LHCN-M2 (cell line): ENCODE results near the gene SEMA3D. TPM values are rescaled to one million over a fixed set of nuclear protein-coding genes. Genes with fewer than 3 reads are reported as not detected.

Source experiments
- DNase-seq: peaks from one replicate; pipeline ENCODE4 v3.0.0-alpha.2; 2012; ENCODE audit warnings: low read depth
- total RNA-seq: library from RNA; depleted of rRNA; stranded (reverse); fragments of >200 nt; gene quantifications from 2 replicates; pipeline ENCODE4 v1.2.3, GENCODE V29; 2014

The SEMA3D gene
- total RNA-seq, 1 experiment from 2014 or later = under 0.01 TPM

DNA sequence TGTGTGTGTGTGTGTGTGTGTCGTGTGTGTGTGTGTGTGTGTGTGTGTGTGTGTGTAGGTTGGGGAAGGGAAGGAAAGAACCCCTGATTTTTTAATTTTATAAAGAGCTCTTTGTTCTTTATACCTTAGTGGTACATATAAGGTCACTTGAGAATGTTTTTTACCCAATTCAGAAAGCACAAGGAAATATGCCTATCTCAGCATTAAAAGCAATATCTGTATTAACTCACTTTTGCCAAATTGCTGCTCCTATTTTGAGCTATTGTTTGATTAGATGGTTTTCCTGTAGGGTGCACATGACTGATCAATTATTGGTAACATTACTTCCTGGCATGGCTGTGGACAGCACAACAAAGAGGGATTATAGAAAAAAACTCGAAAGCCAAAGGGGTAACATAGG, 60.5 kb downstream of the SEMA3D start:
- no peak for DNase-seq

DNA sequence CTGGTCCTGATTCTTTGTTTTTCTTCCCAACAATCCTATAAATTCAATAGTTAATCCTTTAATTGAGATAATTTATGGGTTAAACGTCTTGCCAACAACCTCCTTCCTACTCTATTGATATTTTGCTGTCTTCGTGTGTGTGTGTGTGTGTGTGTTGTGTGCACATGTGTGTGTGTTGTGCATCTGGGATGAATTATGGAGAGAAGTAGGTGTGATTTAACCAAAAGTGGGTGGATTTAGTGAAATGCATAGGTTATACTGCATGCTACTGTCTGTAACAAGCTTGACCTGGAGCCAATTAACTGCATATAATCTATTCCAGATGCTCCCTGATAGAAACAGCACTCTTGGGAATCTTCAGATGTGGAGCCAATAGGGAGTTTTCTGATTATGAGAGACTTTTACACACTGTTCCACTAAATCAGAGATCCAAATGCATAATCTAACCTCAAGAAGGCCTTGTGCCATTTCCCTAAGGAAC, 61.2 kb downstream of the SEMA3D start:
- DNase-seq = no peak

DNA sequence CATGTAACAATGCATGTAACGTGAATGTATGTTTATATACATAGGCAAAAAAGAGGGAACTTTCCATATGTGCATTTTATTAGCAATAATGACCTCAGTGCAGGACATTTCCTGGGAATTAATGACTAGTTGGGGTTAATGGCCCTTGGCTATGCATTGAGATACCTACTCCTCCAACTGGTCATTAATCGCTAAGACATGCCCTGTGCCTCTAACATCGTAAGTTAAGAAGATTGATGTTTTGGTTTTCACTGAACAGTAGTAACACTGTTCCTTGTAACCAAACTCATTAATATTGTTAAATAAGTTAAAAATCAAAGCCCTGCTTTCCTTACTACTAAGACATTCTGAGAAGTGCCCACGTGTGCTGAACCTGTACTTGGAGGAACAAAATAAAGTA, 61.7 kb downstream of the SEMA3D start:
- no peak for DNase-seq

DNA sequence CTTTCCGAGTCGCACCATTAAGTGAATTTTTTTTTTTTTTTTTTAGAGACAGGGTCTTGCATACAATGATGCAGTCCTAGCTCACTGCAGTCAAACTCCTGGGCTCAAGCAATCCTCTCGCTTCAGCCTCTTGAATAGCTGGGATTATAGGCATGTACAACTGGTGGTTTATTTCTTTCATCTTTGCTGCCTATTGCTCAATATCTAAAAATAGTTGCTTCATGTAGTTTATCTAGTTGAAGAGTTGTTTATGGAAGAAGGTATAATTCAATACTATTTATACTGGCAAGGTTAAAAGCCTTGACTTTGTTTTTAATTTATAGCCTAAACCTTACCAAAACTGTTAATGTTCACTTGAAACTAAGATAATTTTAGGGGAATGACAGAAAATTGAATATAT, 66.9 kb downstream of the SEMA3D start:
- no peak for DNase-seq

DNA sequence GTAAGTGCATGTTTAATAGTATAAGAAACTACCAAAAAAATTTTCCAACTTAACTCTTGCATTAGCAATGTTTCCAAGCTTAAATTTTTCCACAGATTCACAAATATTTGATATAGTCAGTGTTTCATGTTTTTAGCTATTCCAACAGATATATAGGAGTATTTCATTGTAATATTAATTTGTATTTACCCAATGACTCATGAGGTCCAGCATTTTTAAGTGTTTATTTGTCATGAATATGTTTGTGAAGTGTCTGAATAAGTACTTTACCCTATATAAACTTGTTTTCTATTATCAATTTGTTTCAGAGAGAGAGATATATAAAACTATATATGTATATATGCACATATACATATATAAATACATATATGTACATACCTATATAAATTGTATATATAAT, 71.0 kb downstream of the SEMA3D start:
- no peak for DNase-seq

DNA sequence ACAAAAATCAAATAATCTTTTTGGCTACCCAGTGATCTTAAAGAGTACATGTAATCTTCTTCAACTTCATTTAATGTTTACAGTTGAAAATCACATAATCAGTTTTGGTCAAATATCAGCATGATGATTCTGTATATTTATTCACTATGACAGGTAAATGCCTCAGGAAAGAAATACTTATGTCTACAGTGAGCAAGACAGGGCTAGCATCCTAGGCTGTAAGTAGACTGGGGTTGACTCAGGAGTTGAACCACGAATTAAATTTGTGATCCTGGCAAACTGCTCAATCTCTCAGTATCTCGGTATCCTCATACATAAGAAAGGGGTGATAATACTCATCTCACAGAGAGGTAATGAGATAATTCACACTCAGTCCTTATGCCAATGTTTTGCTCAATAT, 71.8 kb downstream of the SEMA3D start:
- no peak for DNase-seq

DNA sequence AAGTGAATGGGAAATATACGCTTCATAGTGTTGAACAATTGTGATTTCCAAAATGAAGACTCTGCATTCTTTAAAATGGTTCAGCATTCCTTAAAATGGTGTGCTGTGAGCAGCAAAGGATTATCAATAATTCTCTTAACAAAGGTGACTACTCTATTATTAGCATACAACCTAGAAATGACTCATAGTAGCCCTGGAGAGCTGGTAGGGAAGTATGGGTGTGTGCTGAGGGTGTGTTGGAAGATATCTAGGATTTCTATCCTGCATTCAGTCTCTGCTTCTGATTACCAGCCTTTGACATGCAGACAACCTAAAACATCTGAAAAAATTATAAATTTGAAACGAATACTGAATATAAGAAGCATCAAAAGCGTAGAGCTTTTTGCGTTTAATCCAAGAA, 72.5 kb downstream of the SEMA3D start:
- no peak for DNase-seq

DNA sequence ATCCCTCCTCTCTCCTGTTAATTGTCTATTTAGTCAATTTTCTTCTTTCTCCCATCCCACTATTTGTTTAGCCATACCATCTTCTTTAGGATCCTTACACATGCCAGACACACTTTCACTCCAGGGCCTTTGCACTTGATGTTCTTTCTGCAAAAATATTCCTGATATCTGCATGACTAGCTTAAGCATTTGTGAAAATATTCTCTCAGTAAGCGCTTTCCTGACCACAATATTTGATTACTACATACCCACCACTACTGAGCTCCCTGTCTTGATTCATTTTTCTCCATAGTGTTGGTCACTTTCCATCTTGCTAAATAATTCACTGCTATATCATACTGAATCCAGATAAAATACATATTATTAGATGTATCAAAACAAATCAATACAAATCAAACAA, 75.1 kb downstream of the SEMA3D start:
- no peak for DNase-seq

DNA sequence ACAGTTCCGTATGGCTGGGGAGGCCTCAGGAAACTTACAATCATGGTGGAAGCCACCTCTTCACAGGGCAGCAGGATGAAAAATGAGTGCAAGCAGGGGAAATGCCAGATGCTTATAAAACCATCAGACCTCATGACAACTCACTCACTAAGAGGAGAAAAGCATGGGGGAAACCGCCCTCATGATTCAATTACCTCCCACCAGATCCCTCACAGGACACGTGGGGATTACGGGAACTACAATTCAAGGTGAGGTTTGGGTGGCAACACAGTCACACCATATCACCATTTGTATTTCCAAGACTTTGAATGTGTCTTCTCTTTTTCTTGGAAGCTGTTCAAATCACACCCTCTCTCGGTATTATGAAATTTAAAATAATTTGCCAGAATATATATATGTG, 80.1 kb downstream of the SEMA3D start:
- no peak for DNase-seq

DNA sequence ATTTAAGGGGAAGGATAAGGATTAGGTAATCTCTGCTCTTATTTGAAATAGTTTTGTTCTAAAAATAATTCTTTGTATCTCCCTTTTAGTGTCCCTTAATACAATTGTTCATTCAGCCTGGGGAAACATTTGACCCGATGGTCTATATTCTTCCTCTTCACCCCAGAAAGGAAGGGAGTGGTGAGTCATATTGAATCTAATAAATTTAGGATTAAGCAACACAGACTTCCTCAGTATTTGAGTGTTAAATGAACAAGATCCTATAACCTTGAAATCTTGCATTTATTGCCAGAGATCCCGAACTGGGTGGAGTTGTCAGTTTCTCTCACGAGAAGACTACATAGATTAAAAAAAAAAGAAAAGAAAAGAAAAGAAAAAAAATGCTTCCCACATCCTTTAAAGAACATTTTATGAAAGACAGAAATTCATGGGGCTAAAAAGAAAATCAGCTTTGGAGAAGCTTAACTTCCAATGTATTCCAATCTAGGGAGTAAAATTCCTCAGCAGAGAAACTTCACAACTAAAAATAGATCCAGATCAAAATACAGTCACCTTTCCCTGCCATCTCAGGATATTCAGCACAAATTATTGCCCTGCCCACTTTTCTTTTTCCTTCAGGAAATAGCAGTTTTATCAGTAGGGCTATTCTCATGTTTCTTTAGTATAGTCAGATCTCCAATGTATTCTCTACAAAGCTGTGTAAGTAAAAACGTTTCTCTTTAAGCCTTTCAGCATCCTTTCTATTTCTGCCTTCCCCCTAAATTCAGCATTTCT, 82.2 kb downstream of the SEMA3D start:
- peak; percentile 12 for DNase-seq

DNA sequence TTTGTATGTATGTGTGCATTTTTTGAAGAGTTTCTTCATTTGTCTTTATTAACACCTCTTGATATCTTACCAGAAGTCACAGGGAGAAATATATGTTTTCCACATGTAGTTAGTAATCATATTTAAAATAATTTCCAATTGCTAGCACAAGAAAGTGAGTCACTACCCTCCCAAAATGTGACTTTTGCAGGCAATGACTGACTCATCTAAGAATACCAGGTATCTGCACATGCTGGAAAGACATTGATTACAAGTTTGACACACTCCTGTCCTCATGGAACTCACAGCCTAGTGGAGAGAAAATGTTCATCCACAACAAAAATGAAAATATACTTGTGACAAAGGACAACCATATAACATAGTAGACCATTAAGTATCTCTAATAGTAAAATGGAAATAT, 82.9 kb downstream of the SEMA3D start:
- no peak for DNase-seq

DNA sequence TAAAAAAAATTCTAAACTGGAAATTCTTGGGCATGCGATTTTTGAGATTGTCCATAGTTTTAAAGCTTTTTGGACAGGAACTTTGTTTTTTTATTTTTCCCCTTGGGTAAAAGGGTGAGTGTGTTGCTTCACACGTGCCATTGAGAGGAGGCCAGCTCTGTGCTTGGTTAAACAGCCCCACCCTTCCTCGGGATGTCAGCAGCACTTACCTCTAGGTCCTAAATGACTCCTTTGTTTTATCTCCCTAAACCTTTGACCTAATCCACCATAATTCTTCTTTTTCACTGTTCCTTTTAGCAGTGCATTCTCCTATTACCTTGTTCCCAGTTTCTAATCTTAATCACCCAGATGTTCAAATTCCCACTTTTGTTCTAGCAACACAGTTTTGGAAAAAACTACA, 83.5 kb downstream of the SEMA3D start:
- peak; percentile 3 for DNase-seq

DNA sequence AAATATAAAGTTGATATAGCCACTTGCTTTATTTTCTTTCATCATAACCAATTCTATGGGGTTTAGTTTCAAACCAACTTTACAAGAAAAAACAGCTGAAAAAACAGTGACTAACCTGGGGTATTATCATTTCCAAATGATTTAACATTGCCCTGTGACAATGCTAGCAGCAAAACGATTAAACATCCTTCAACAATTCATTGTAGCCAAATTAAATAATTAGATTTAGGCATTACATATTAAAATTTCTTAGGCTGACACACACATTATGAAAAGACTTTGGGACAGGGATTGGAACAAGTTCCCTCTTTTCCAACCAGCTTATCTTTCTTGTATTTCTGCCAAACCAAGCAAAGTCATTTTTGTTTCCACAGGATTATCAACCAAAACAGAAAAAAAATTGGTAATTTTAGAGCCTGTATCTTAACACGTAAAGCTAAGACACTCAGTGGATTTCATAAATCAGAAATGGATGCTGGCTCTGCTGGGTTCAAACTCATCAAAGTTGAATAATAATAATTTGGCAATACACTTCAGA, 84.0 kb downstream of the SEMA3D start:
- DNase-seq = peak; percentile 75

DNA sequence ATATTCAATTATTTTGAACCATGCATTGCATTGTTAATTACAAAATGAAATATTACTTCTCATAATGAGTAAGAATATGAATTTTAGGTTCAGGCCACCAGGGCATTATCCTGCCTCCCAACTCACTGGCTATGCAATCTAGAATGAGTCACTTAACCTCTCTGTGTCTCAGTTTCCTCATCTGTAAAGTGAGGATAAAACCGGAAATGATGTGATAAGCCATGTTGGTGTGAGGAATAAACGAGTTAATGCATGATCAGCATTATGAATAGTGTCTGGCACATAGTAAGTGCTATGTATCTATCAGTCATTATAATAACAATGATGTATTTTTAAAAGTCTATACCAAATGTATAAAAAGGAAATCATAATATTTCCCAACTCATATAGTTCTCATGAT, 85.5 kb downstream of the SEMA3D start:
- DNase-seq = no peak

DNA sequence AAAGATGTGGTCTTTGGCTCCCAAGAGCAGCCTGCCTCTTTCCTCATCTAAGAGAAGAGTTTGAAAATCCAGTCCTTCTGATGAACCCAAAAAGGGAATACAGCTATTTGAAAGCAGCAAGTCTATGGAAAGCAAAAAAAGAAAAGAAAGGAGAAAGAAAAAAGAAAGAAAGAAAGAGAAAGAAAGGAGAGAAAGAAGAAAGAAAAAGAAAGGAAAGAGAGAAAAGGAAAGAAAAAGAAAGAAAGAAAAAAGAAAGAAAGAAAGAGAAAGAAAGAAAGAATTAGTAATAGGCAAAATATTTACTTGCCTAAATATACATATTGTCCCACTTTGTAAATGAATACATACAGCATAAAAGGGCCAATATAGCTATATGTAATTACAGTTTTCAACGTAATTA, 89.0 kb downstream of the SEMA3D start:
- DNase-seq = no peak

DNA sequence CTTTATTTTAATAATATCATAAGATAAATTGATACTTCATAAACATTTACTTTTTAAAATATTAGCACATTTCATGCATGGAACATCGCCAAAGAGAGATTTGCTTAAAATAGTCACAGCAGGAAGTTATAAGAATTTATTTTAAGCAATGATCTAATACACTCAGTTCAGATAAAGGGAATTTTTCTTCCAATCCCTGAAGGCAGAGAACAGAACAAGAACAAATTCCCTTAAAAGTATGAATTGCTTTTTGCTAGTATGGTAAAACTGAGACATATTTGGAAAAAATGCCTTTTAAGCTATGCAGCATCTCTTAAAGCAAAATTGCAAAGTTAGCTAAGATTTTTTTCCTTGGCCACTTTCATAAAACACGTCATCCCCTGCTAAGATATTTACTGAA, 91.0 kb downstream of the SEMA3D start:
- no peak for DNase-seq

DNA sequence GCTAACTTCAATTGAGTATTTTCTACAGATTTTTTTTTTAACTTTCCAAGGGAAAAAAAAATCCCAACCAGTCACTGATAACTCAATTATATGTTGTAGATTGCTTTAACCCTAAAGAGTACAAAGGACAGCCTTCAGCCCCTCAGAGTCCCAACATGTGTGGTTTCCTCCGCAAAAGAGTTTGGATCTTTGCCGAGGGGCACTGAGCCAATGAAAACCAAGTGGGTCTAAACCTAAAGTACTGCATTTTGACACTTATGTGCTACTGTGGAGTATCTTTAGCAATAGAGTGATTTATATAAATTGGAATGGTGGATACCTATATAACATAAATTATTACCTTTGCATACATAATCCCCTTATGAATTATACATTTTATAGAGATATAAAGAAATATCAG, 91.5 kb downstream of the SEMA3D start:
- no peak for DNase-seq

DNA sequence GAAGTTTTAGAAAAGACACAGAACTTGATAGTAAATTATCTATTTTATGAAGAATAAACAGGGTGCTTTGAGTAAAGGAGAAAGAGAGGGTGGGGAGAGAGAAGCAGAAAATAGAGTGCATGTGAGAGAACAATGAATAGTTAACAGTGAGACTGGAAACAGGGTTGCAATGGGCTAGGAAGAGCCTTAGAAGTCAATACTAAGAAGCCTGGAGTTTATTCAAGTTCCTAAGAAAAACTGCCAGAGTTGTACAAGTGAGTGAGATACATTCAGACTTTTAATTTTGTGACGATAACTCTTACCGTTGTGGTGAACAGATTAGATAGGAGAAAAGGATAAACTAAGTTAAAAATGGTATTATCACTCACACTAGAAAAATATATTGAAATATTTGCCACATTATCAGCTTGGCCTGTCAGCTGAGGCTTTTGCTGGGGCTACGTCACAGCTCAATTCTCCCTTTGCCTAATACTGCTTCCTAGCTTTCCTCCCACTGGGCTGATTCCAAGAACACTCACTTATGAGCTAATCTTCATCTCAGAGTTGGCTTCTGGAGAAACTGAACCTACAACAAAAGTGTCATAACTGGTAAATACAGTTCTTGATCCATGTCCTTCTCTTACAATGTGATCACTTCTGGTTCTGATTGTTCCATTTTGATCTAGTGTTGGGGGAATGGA, 92.7 kb downstream of the SEMA3D start:
- DNase-seq = no peak

DNA sequence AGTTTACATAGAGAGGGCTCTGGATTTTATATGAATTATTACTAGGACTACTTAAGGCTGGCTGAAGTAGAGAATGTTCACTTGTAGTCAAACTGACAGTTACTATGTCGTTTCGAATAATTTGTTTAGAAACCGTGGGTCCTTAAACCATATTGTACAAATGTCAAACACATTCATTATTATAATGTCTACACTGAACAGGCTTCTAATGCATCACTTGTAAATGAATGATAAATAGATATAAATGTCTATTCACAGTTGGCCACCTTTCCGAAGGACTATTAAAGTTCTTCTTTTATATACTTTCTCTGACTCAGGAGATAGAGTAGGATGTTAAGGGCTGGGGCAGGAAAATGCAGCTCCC, 95.3 kb downstream of the SEMA3D start:
- no peak for DNase-seq

DNA sequence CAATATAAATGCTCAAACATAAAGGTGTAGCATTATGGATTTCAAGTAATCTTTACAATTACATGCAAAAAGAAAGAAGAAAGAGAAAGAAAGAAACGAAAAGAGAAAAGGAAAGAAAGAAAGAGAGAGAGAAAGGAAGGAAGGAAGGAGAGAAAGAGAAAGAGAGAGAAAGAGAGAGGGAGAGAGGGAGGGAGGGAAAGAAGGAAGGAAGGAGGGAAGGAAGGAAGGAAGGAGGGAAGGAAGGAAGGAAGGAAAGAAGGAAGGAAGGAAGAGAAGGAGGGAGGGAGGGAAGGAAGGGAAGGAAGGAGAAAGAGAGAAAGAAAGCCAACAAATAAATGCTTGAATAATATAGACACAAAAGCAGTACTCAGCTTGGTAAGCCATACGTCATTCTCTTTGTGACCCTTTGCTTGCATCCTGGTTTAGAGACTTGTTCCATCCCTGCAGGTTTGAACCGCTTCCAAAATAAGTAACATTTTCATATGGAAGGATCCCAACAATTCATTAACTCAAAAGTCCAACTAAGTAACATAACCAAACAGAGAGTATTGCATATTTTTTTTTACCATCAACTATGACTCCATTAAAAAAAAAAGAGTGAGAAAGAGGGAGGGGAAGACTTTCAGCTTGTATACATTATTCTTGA, 95.8 kb downstream of the SEMA3D start:
- DNase-seq = no peak

DNA sequence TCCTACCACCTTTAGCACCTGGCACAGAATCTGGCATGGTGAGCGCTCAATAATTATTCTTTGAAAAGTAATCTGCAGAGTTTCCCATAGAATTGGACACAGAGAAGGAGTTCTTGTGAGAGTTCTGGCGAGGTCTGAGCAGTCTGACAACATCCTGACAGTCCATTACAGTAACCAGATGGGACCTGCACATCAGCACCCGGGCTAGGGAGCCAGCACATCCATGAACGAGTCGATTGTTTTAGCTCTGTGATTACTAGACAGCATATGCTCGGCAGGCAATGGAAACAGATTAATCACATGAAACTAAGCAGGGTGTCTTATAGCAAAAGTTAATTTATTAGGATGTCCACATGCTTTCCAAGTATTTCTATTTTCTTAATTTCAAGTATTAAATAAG, 96.7 kb downstream of the SEMA3D start:
- no peak for DNase-seq

DNA sequence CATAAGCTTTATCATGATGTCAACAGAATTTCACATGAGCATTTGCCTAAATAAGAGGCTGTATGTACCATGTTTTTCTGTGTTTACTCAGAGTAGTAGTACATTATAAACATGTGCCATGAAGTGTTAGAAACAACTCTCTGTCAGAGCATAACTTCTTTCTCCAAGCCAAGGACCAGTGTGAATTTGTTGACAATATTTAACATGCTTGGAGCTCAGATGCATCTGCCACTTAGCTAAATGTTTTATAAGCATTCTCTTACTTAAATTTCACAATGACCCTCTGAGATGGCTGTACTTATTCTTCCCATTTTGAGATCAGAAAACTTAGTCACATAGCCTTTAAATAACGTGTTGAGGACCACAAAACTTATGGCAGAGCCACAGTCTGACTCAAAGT, 105.0 kb downstream of the SEMA3D start:
- DNase-seq = no peak

DNA sequence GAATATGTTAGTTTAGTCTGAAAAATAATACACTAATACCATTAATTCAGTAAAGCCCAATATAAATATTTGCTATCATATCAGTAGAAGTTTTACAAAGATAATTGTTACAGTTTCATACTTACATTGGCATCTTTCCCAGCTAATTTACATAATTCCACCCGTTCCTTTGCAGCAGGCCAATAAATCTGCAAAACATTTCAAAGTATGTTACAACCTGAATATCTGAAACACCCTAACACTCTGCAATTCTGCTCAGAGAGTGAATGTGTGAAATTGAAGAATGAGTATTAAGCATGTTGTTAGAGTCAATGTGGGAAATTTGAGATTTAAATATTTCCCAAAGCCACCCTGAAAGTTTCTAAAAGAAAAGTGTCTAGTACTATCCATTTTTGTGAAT, 105.5 kb downstream of the SEMA3D start:
- no peak for DNase-seq
